Measurements from ENCODE around the gene KIRREL2.

KIRREL2 gene

GRCh38 chr19:35846038-35846668 lies 10.6 kb upstream of the KIRREL2 start (continued):
- peak; percentile 68 for TF ChIP-seq CTCF (tag by site-specific recombination; IDR thresholded peaks at IDR 0.05)
- TF ChIP-seq ZNF76 (tag by site-specific recombination; IDR thresholded peaks at IDR 0.05; ENCODE audit: borderline replicate concordance, low read depth): peak; percentile 89
- TF ChIP-seq ZNF398 (tag by site-specific recombination; IDR thresholded peaks at IDR 0.05): peak; percentile 39
- TF ChIP-seq HIC1 (tag by site-specific recombination; IDR thresholded peaks at IDR 0.05): peak; percentile 44; the same call in 1 of the 2 replicates
- peak; percentile 79 for TF ChIP-seq SCRT2 (tag by site-specific recombination; IDR thresholded peaks at IDR 0.05)
- TF ChIP-seq ZNF24 (tag by site-specific recombination; IDR thresholded peaks at IDR 0.05): 0 out of 2 replicates have a peak, but pooled peaks have one; percentile 11
- TF ChIP-seq KLF8 (tag by site-specific recombination; IDR thresholded peaks at IDR 0.05): 0 out of 2 replicates have a peak, but pooled peaks have one; percentile 22

- POLR2A ChIA-PET: no interaction called here
- Histone ChIP-seq H3K27ac (ENCODE audit: extremely low read depth, low read depth, low read length) (no peak overlapping the region), H3K4me3 (ENCODE audit: low read depth, low read length) (no peak overlapping the region), H3K4me1 (ENCODE audit: control insufficient read depth, insufficient read depth, low read length) (peaks cover 19% of the 10 kb centered on the region), H3K36me3 (ENCODE audit: control insufficient read depth in 2 of 2, insufficient read depth in 1 of 2, low read length in 2 of 2) (no peaks in the 10 kb centered on the region), H3K9me3 (ENCODE audit: control insufficient read depth, insufficient read depth, low read depth, low read length) (no peaks in the 10 kb centered on the region)
- CTCF ChIA-PET: no interaction called here
- TF ChIP-seq ZNF133 (tag by site-specific recombination; IDR thresholded peaks at IDR 0.05) (no peak), IKZF3 (tag by site-specific recombination; IDR thresholded peaks at IDR 0.05) (peak; percentile 3; the same call in 1 of the 2 replicates)
Measured at GRCh38 chr19:35847911-35848310, 8.8 kb upstream of the KIRREL2 start.

- no peak overlapping the region for H3K4me3 ChIP-seq (ENCODE audit: low read depth, low read length)
- peaks cover 19% of the 10 kb centered on the region for H3K4me1 ChIP-seq (ENCODE audit: control insufficient read depth, insufficient read depth, low read length)
- CTCF ChIA-PET: interaction anchor here (0.6 to 1.6 kb wide), 3 partner anchors 29 to 47 kb away, joined by 3 to 10 read pairs (median 3); no protein-coding TSS in a partner anchor
- no peaks in the 10 kb centered on the region for H3K36me3 ChIP-seq (ENCODE audit: control insufficient read depth in 2 of 2, insufficient read depth in 1 of 2, low read length in 2 of 2)
- H3K9me3 ChIP-seq (ENCODE audit: control insufficient read depth, insufficient read depth, low read depth, low read length): no peaks in the 10 kb centered on the region
- no peak overlapping the region for H3K27ac ChIP-seq (ENCODE audit: extremely low read depth, low read depth, low read length)
- TF ChIP-seq KLF7 (tag by site-specific recombination; IDR thresholded peaks at IDR 0.05; ENCODE audit: borderline replicate concordance) (no peak), ZIC2 (tag by site-specific recombination; IDR thresholded peaks at IDR 0.05) (no peak), ATF2 (tag by site-specific recombination; IDR thresholded peaks at IDR 0.05; ENCODE audit: low read depth) (no peak), ZNF146 (tag by site-specific recombination; IDR thresholded peaks at IDR 0.05) (no peak), HOXA7 (CRISPR knock-in tag; IDR thresholded peaks at IDR 0.05; ENCODE audit: borderline replicate concordance) (no peak), WT1 (tag by site-specific recombination; IDR thresholded peaks at IDR 0.05) (no peak), ZNF596 (tag by site-specific recombination; IDR thresholded peaks at IDR 0.05) (no peak), ZNF350 (tag by site-specific recombination; IDR thresholded peaks at IDR 0.05) (no peak), ZNF76 (tag by site-specific recombination; IDR thresholded peaks at IDR 0.05; ENCODE audit: borderline replicate concordance, low read depth) (no peak), ZSCAN23 (tag by site-specific recombination; IDR thresholded peaks at IDR 0.05) (no peak), ZNF623 (tag by site-specific recombination; IDR thresholded peaks at IDR 0.05) (no peak), ZNF114 (tag by site-specific recombination; IDR thresholded peaks at IDR 0.05) (no peak), ZNF175 (tag by site-specific recombination; IDR thresholded peaks at IDR 0.05) (no peak), ZNF335 (tag by site-specific recombination; conservative IDR thresholded peaks at IDR 0.05) (no peak), ZNF16 (tag by site-specific recombination; IDR thresholded peaks at IDR 0.05; ENCODE audit: low read depth) (no peak), RBAK (tag by site-specific recombination; IDR thresholded peaks at IDR 0.05) (no peak), GFI1B (tag by site-specific recombination; IDR thresholded peaks at IDR 0.05) (no peak), IKZF3 (tag by site-specific recombination; IDR thresholded peaks at IDR 0.05) (no peak), ZNF792 (tag by site-specific recombination; IDR thresholded peaks at IDR 0.05) (no peak), ZNF544 (tag by site-specific recombination; IDR thresholded peaks at IDR 0.05) (no peak)
- POLR2A ChIA-PET: no interaction called here
Measured at GRCh38 chr19:35848486-35848885, 8.2 kb upstream of the KIRREL2 start.

Measured in HEK293 (cell line).